ENCODE data around the gene PSMC3IP. TPM values are rescaled to one million over a fixed set of nuclear protein-coding genes. Genes with fewer than 3 reads are reported as not detected.

The PSMC3IP gene
- total and polyA plus RNA-seq, 2 experiments from 2014 or later, result 18.5 to 29.5 TPM

- TF ChIP-seq POLR2AphosphoS5 (IDR thresholded peaks at IDR 0.05; ENCODE audit: low read depth), result no peak; the same call in 1 of the 2 replicates
- TF ChIP-seq ZNF331 (CRISPR knock-in tag; IDR thresholded peaks at IDR 0.05; ENCODE audit: low read depth), result no peak
- no peak for TF ChIP-seq CREB1 (CRISPR knock-in tag; IDR thresholded peaks at IDR 0.05; ENCODE audit: low read depth)
- TF ChIP-seq NANOG (IDR thresholded peaks at IDR 0.05; ENCODE audit: borderline replicate concordance), result no peak
- no peak for TF ChIP-seq CTCF (conservative IDR thresholded peaks at IDR 0.05; ENCODE audit: low read depth in 2 of 2)
- TF ChIP-seq STAT1 (IDR thresholded peaks at IDR 0.05; ENCODE audit: unreplicated experiment), result no peak
- TF ChIP-seq REST (IDR thresholded peaks at IDR 0.05; ENCODE audit: unreplicated experiment), result no peak
- TF ChIP-seq EZH2 (IDR thresholded peaks at IDR 0.05; ENCODE audit: low read depth, unreplicated experiment), result no peak
- TF ChIP-seq ETS1 (IDR thresholded peaks at IDR 0.05), result no peak
These were observed 5.9 kb downstream of the PSMC3IP start (continued) for GRCh38 chr17:42571435-42572225.

GRCh38 chr17:42568341-42569111 is 9.0 kb downstream of the PSMC3IP start:
- no peaks in the 10 kb centered on the region for H3K9me2 ChIP-seq (ENCODE audit: insufficient read depth)
- peaks cover 50% of the 10 kb centered on the region for H3F3A ChIP-seq (replicated peaks; ENCODE audit: low read depth)
- peaks cover 10% of the 10 kb centered on the region for H4K20me1 ChIP-seq (replicated peaks; ENCODE audit: insufficient read depth)
- H3K4me3 ChIP-seq, result no peak overlapping the region
- peaks cover 11% of the 10 kb centered on the region for H3K4me1 ChIP-seq (ENCODE audit: insufficient read depth)
- Mint-ChIP-seq H3K36me3 (ENCODE audit: low read depth) (peaks cover 77% of the 10 kb centered on the region), H3K4me1 (peaks cover 13% of the 10 kb centered on the region), H3K27me3 (ENCODE audit: insufficient read depth, low read depth, poor library complexity) (peaks cover 10% of the 10 kb centered on the region), H3K4me3 (peak overlapping the region; percentile 97; the same call in 2 of the 3 replicates), H3K9me3 (no peaks in the 10 kb centered on the region), H3K27ac (no peak overlapping the region; the same call in 1 of the 2 replicates)
- DNase-seq (ENCODE audit: low spot score) (no peak), ATAC-seq (no peak)
- H3K36me3 ChIP-seq (ENCODE audit: insufficient read depth), result peaks cover 33% of the 10 kb centered on the region
- H3K27me3 ChIP-seq (ENCODE audit: insufficient read depth), result no peaks in the 10 kb centered on the region
- no peak overlapping the region for H2AFZ ChIP-seq
- H3K4me2 ChIP-seq, result no peak overlapping the region
- peaks cover 16% of the 10 kb centered on the region for H3K79me2 ChIP-seq (replicated peaks; ENCODE audit: insufficient read depth)
- no peak overlapping the region for H3K27ac ChIP-seq (ENCODE audit: low read depth)
- TF ChIP-seq POLR2AphosphoS5 (IDR thresholded peaks at IDR 0.05; ENCODE audit: low read depth) (no peak), CTCF (conservative IDR thresholded peaks at IDR 0.05; ENCODE audit: low read depth in 2 of 2) (no peak), EZH2 (IDR thresholded peaks at IDR 0.05; ENCODE audit: low read depth, unreplicated experiment) (no peak), CREB1 (CRISPR knock-in tag; IDR thresholded peaks at IDR 0.05; ENCODE audit: low read depth) (no peak), REST (IDR thresholded peaks at IDR 0.05; ENCODE audit: unreplicated experiment) (no peak), ZNF331 (CRISPR knock-in tag; IDR thresholded peaks at IDR 0.05; ENCODE audit: low read depth) (no peak), JUNB (IDR thresholded peaks at IDR 0.05; ENCODE audit: unreplicated experiment) (no peak), NANOG (IDR thresholded peaks at IDR 0.05; ENCODE audit: borderline replicate concordance) (no peak), STAT1 (IDR thresholded peaks at IDR 0.05; ENCODE audit: unreplicated experiment) (no peak), EZH2phosphoT487 (IDR thresholded peaks at IDR 0.05; ENCODE audit: unreplicated experiment) (no peak)
